Measurements from ENCODE around the gene MAGI1.

DNA sequence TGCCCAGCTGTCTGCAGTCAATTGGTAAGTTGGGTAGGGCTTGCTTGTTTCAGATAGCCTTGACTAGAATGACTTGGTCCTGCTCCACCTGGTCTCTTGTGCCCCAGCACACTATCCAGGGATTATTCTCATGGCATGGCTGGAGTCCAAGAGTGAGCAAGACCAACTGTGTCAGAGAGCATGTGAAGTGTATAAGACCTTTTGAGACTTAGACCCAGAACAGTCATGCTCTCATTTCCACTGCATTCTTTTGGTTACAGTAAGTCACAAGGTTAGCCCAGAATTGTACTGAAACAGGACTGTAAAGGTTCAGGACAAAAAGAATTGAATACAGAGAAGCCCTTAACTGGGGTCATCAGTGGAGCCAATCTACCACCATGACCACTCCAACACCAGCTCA lies 700.1 kb downstream of the MAGI1 start:
- TF ChIP-seq EZH2phosphoT487 (IDR thresholded peaks at IDR 0.05; ENCODE audit: borderline replicate concordance) (no peak), CTCF (conservative IDR thresholded peaks at IDR 0.05; ENCODE audit: low read length) (no peak)

Measured in Loucy (cell line).